Activated CD8-positive, alpha-beta T cell treated with anti-CD3 and anti-CD28 coated beads for 36 hours (primary cell): ENCODE data around the gene NUP210. TPM values are rescaled to one million over a fixed set of nuclear protein-coding genes. Genes with fewer than 3 reads are reported as not detected.
A peak's percentile ranks its signal among the peaks of the same experiment; 100 is the strongest.

Experiments
- ATAC-seq: fragments of 200-7000 bp; cut with Tn5 transposase; one replicate; pipeline ENCODE4 v1.10.0; 2021; ENCODE audit warnings: mild to moderate bottlenecking, moderate library complexity
- CTCF ChIA-PET: fragments of 350-600 bp; sonication (Branson Sonifier 250); formaldehyde crosslinking; loops from one replicate; lab custom pipeline; 2021; ENCODE audit warnings: antibody characterized with exemption; lab: Charles Lee
- POLR2A ChIA-PET: fragments of 350-600 bp; sonication (Branson Sonifier 250); formaldehyde crosslinking; loops from one replicate; lab custom pipeline; 2021; ENCODE audit warnings: antibody characterized with exemption; lab: Charles Lee
- DNase-seq: peaks from one replicate; pipeline ENCODE4 v3.0.0-alpha.2; 2020
- H3K27ac Mint-ChIP-seq: one replicate; pipeline ENCODE4 v1.8.0; 2021; ENCODE audit warnings: mild to moderate bottlenecking, mixed read lengths
- H3K27me3 Mint-ChIP-seq: one replicate; pipeline ENCODE4 v1.8.0; 2021; ENCODE audit warnings: mixed read lengths
- H3K36me3 Mint-ChIP-seq: one replicate; pipeline ENCODE4 v1.8.0; 2021; ENCODE audit warnings: low read depth, mixed read lengths
- H3K4me1 Mint-ChIP-seq: one replicate; pipeline ENCODE4 v1.8.0; 2021; ENCODE audit warnings: low read depth, mixed read lengths
- H3K4me3 Mint-ChIP-seq: one replicate; pipeline ENCODE4 v1.8.0; 2021; ENCODE audit warnings: mild to moderate bottlenecking, moderate library complexity, mixed read lengths
- H3K9me3 Mint-ChIP-seq: one replicate; pipeline ENCODE4 v1.8.0; 2021; ENCODE audit warnings: mixed read lengths
- CTCF ChIP-seq: fragments of 200-600 bp; IDR thresholded peaks from one replicate; pipeline ENCODE4 v1.8.0; 2022; ENCODE audit warnings: antibody characterized with exemption, mild to moderate bottlenecking
- intact Hi-C: fragments of 100-400 bp; cut with micrococcal nuclease; formaldehyde crosslinking; loops from one replicate; pipeline ENCODE4 v1.10.0; 2022
- total RNA-seq, 2 experiments: library from RNA; stranded (reverse); gene quantifications; one replicate each; pipeline ENCODE4 v1.2.3, GENCODE V29; 2021

The NUP210 gene
- total RNA-seq, 2 experiments from 2014 or later: 142 to 143 TPM

GRCh38 chr3:13406190-13406589 is 13.9 kb downstream of the NUP210 start:
- Mint-ChIP-seq H3K27ac (no peak overlapping the region), H3K36me3 (peaks cover 48% of the 10 kb centered on the region), H3K4me3 (no peak overlapping the region), H3K9me3 (peaks cover 6% of the 10 kb centered on the region), H3K4me1 (peaks cover 54% of the 10 kb centered on the region), H3K27me3 (no peaks in the 10 kb centered on the region)
- TF ChIP-seq CTCF: no peak
- intact Hi-C loops: no loop called here
- CTCF ChIA-PET: interaction anchor here (1.2 to 4.8 kb wide), 5 partner anchors 9 to 56 kb away, joined by 3 to 38 read pairs (median 5); no protein-coding TSS in a partner anchor
- DNase-seq: no peak
- POLR2A ChIA-PET: interaction anchor here (1.3 to 1.9 kb wide), 2 partner anchors 12 to 15 kb away, joined by 4 to 6 read pairs; no protein-coding TSS in a partner anchor
- ATAC-seq: no peak

- intact Hi-C loops: no loop called here
- ChIA-PET POLR2A (interaction anchor here (1.9 kb wide), 1 partner anchor 13 kb away, joined by 6 read pairs; no protein-coding TSS in a partner anchor), CTCF (interaction anchor here (0.9 to 4.8 kb wide), 8 partner anchors 8 to 56 kb away, joined by 3 to 38 read pairs (median 4); partner anchors contain the start of gene NUP210)
- no peak for TF ChIP-seq CTCF
- ATAC-seq (no peak), DNase-seq (no peak)
- peaks cover 6% of the 10 kb centered on the region for H3K9me3 Mint-ChIP-seq
- peak overlapping the region; percentile 52 for H3K27ac Mint-ChIP-seq
- no peaks in the 10 kb centered on the region for H3K27me3 Mint-ChIP-seq
- peaks cover 48% of the 10 kb centered on the region for H3K36me3 Mint-ChIP-seq
- no peak overlapping the region for H3K4me3 Mint-ChIP-seq
- H3K4me1 Mint-ChIP-seq: peaks cover 54% of the 10 kb centered on the region
Observed at GRCh38 chr3:13405614-13406013, 14.5 kb downstream of the NUP210 start.

- no peak for DNase-seq
- peaks cover 48% of the 10 kb centered on the region for H3K36me3 Mint-ChIP-seq
- H3K27me3 Mint-ChIP-seq: no peaks in the 10 kb centered on the region
- H3K9me3 Mint-ChIP-seq: peaks cover 6% of the 10 kb centered on the region
- H3K4me1 Mint-ChIP-seq: peaks cover 56% of the 10 kb centered on the region
- intact Hi-C loops: no loop called here
- POLR2A ChIA-PET: interaction anchor here (1.9 kb wide), 1 partner anchor 14 kb away, joined by 6 read pairs; no protein-coding TSS in a partner anchor
- H3K4me3 Mint-ChIP-seq: no peak overlapping the region
- CTCF ChIA-PET: interaction anchor here (0.9 to 4.8 kb wide), 7 partner anchors 7 to 57 kb away, joined by 3 to 38 read pairs (median 5); partner anchors contain the start of gene NUP210
- peak overlapping the region; percentile 26 for H3K27ac Mint-ChIP-seq
- no peak for TF ChIP-seq CTCF
- ATAC-seq: no peak
Observed at GRCh38 chr3:13404626-13405452, 15.3 kb downstream of the NUP210 start.

GRCh38 chr3:13403847-13404246 is 16.3 kb downstream of the NUP210 start:
- CTCF ChIA-PET: no interaction called here
- H3K27me3 Mint-ChIP-seq: no peaks in the 10 kb centered on the region
- no peak for DNase-seq
- H3K9me3 Mint-ChIP-seq: peaks cover 6% of the 10 kb centered on the region
- no peak for TF ChIP-seq CTCF
- intact Hi-C loops: no loop called here
- H3K4me1 Mint-ChIP-seq: peaks cover 53% of the 10 kb centered on the region
- no peak overlapping the region for H3K4me3 Mint-ChIP-seq
- POLR2A ChIA-PET: interaction anchor here (0.7 kb wide), 1 partner anchor 11 kb away, joined by 4 read pairs; no protein-coding TSS in a partner anchor
- peak overlapping the region; percentile 28 for H3K27ac Mint-ChIP-seq
- ATAC-seq: no peak
- H3K36me3 Mint-ChIP-seq: peaks cover 38% of the 10 kb centered on the region
